Measurements from ENCODE around the gene RNF144A.

DNA sequence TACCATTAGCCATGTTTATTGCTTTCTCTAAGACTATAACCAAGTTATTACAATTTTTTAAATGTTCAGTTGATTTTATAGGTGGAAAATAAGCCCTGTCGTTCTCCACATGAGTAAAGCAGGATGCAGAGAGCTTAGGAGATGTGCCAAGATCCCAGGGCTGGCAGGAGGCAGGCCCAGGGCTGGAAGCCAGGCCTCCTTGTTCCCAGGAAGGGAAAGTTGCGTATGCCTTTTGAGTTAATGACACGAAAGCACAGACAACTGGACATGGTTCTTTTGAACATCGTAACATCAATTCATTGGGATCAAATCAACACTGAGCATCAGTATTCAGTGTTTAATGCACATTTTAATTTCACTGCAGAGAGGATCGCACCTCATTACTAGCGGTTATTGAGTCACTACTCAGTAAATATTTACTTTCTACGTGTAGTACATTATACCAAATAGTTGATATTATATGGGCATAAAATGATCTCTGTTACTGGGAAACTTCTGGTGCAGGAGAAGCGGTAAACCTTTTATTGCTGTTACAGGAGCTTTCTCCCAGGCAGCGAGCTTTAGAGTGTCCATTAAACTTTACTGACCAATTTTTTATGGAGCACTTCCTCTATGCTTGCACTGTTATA is 60.0 kb downstream of the RNF144A start:
- TF ChIP-seq CTCF (IDR thresholded peaks at IDR 0.05 in 8 of 11, conservative IDR thresholded peaks at IDR 0.05 in 3 of 11) (no peak), POLR2A (IDR thresholded peaks at IDR 0.05) (no peak)
